NCI-H2196 treated with DMSO at 0.1 percent for 48 hours (cell line): ENCODE measurements around the gene TMPRSS11E.
"Not testable (repeated sequence)": the region's sequence is repeated elsewhere in the genome, so short reads cannot be mapped to it uniquely, and the experiment has no call there.

Experiments used
- DNase-seq: peaks from one replicate; lab custom pipeline; 2025; ENCODE audit not compliant: unreplicated experiment; lab: John Stamatoyannopoulos, UW

The TMPRSS11E gene

GRCh38 chr4:68447201-68447600 is at the start of gene TMPRSS11E:
TMPRSS11E (plus strand) TSS chr4:68447463; CDS start chr4:68447513, 50 bp downstream.
- DNase-seq = no peak

DNA sequence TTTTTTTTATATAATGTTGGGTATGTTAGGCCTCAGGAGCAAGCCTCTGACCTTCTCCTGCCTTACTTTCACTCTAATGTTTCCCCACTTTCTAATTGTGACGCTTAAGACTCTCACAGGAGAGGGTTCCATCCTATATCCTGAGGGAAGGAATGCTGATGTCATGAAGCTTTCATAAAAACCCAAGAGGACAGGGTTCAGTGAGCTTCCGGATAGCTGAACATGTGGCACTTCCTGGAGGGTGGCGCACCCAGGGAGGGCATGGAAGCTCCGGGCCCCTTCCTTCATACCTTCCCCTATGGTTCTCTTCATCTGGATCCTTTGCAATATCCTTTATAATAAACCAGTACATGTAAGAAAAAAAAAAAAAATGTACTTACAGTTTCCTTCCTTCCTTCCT is 48.0 kb upstream of the TMPRSS11E start:
- DNase-seq = no peak

DNA sequence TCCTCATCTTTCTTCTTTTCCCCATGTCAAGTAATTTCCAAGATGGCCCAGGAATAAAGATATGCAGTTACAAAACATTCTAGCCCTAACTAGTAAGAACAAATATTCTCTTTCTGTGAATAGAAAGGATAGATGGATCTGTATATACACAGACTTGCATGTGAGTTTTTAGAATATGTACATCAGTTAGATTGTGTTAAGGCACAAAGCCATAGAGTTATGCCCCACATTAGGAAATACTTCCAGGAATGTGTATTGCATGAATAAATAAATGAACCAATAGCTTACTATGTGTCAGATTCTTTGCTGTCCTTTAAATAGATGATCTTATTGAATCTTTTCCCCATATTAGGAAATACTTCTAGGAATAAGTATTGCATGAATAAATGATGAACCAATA is 46.0 kb upstream of the TMPRSS11E start:
- DNase-seq = no peak

- DNase-seq = no peak
Observed at GRCh38 chr4:68404153-68404552, 43.1 kb upstream of the TMPRSS11E start.

DNA sequence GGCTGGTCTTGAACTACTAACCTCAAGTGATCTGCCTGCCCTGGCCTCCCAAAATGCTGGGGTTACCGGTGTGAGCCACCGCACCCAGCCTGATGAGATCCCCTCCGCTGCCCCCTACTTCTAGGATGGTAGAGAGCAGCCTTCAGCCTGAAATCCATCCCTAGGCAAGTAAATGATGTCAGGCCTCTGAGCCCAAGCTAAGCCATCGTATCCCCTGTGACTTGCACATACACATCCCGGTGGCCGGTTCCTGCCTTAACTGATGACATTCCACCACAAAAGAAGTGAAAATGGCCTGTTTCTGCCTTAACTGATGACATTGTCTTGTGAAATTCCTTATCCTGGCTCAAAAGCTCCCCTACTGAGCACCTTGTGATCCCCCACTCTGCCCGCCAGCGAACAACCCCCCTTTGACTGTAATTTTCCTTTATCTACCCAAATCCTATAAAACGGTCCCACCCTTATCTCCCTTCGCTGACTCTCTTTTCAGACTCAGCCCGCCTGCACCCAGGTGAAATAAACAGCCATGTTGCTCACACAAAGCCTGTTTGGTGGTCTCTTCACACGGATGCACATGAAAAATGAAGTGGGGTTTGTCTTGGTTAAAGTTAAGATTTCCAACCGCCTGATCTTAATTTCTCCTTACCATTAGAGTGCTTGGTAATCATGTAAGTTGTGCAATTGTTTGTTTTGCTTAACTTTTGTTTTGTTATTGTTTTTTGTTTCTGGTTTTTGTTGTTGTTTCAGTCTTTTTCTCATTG is 41.4 kb upstream of the TMPRSS11E start:
- DNase-seq = not testable (repeated sequence)

DNA sequence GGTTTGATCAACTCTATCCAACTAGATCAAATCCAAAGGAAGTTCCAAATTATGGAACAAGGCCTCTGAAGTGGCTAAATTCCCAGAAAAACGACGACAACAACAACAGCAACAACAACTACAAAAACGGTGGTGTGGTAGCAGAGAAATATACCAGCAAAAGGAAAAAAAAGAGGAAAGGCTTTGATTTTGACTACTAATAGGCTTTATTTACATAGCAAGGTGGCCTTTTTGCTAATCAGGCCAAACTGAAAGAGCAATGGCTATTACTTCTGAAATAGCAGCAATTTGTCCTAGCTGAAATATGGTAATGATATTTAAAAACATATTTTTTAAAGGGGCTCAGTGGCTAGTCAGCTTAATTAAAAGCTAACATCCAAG is 40.8 kb upstream of the TMPRSS11E start:
- DNase-seq = no peak

DNA sequence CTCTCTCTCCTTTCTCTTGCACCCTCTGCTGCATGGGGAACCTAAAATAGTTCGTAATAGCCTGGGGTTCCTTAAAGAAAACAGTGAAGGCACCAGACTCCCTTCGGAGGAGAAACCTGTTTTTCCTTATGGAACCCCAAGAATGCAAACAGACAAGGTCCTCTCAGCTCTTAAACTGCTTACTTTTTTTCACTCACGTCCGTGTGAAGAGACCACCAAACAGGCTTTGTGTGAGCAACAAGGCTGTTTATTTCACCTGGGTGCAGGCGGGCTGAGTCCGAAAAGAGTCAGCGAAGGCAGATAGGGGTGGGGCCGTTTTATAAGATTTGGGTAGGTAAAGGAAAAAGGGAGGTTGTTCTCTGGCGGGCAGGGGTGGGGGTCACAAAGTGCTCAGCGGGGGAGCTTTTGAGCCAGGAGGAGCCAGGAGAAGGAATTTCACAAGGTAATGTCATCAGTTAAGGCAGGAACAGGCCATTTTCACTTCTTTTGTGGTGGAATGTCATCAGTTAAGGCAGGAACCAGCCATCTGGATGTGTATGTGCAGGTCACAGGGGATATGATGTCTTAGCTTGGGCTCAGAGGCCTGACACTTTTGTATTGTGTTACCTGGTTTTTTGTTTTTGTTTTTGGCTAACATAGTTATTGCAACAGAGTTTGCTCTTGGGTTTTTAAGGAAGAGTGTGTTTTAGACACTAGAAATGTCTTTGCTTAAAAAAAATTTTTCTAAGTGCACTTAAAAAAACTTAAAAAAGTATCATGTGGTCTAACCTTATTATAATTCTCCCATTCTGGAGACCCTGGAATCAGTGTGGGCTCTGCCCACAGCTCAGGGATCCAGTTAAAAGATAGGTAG is 40.0 kb upstream of the TMPRSS11E start:
- DNase-seq = not testable (repeated sequence)

GRCh38 chr4:68407868-68408190 is 39.4 kb upstream of the TMPRSS11E start:
- DNase-seq = no peak

- DNase-seq = no peak
Observed at GRCh38 chr4:68410149-68410548, 37.1 kb upstream of the TMPRSS11E start.

GRCh38 chr4:68410643-68411042 is 36.6 kb upstream of the TMPRSS11E start:
- no peak for DNase-seq

DNA sequence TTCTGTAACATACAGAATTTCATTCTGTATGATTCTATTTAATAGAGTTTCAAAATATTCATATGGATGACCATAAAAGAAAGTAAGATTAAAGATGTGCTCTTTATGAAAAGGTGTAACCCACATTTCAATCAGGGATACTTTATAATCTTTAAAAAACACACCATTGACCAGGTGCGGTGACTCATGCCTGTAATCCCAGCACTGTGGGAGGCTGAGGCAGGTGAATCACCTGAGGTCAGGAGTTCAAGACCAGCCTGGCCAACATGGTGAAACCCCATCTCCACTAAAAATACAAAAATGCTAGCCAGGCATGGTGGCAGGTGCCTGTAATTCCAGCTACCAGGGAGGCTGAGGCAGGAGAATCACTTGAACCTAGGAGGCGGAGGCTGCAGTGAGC is 35.2 kb upstream of the TMPRSS11E start:
- not testable (repeated sequence) for DNase-seq

- DNase-seq = no peak
Observed at GRCh38 chr4:68416591-68416990, 30.7 kb upstream of the TMPRSS11E start.

- DNase-seq = no peak
Observed at GRCh38 chr4:68426516-68426915, 20.7 kb upstream of the TMPRSS11E start.

- no peak for DNase-seq
Observed at GRCh38 chr4:68430337-68430736, 16.9 kb upstream of the TMPRSS11E start.

DNA sequence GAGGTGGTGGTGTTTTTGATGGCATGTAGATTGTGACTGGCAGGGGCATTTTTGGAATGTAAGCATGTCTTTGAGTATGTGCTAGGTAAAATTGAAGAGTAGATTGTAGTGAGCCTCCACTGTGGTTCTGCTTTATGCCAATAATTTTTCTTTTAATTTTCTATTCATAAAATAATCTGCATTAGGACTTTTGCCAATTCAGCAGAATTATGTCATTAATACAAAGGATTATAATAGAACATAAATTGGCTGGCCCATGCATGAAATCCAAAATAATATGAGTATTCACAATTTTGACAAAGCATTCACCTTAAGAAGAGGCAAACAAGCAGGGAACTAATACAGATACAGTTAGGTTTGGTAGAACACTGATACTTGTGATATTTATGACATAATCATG is 14.9 kb upstream of the TMPRSS11E start:
- no peak for DNase-seq

- no peak for DNase-seq
Observed at GRCh38 chr4:68433582-68433981, 13.7 kb upstream of the TMPRSS11E start.

DNA sequence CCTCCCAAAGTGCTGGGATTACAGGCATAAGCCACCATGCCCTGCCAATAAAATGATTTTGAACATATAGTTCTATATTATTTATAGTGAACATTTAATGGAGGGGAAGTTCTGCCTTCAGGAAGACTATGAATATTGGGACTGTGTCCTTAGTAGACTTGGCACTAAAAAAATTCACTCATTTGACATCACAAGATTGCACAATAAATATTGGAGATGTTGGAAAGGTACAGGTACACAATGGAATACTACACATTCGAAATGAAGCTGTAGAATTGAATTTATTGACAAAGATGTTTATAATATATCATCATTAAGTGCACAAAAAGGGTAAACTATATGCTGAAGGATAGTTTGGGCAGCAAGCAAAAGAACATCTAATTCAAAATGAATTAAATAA is 13.0 kb upstream of the TMPRSS11E start:
- DNase-seq = no peak

DNA sequence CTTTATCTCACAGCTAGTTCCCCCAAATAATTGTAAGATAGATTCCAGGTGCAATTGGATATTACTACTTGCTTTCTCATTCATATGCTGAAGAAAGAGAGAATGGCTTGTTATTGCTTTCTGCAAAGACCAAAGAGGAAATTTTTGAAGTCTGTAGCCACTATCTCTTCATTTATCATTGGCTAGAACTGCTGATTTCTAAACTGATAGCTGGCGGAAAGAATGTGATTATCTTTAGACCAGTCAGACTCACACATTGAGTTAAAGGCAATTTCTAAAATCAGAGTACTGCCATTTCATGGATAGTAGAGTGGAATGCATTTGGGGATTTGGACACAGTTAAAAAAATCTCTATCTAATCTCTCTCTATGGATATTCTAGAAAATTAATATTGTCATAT is 12.4 kb upstream of the TMPRSS11E start:
- no peak for DNase-seq

- no peak for DNase-seq
Observed at GRCh38 chr4:68445111-68445510, 2.2 kb upstream of the TMPRSS11E start.

DNA sequence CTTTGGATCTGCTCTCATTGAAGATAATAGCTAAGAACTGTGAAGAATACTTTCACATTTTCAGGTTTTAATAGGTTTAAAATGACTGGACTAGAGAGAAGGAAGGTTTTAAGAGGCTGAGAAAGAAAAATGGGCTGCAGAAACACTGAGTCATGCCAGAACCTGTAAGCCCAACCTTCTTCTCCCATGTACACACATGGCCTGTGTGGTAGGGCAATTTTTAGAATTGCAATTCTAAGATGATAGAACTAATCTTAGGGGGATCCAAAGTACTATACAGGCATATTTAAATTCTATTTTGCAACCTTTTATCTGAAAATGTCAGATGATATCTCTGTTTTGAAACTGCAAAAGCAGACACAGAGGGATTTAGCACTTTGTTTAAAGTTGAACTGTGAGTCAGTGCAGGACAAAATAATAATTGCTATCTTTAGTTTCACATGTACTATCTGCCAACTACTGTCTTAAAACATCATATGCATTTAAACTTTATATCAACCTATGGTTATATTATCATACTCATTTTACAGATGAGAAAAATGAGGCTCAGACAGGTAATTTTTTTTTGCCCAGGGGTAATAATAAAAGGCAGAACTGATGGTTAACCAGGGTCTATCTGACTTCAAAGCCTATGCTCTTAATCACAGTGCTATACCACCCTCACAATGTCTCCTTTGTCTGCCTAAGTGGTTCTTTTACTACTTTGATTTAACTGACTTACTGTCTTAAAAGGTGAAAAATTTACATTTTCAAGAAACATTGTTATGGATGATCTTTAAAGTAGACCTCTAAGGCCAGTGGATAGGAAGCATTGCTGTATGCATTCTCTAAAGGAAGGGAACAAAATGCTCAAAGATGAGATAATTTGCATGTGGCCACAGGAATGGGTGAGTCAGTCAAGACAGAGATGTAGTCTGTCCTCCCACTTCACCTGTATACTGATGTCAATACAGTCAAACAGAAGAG is 4.3 kb downstream of the TMPRSS11E start:
- DNase-seq = no peak

DNA sequence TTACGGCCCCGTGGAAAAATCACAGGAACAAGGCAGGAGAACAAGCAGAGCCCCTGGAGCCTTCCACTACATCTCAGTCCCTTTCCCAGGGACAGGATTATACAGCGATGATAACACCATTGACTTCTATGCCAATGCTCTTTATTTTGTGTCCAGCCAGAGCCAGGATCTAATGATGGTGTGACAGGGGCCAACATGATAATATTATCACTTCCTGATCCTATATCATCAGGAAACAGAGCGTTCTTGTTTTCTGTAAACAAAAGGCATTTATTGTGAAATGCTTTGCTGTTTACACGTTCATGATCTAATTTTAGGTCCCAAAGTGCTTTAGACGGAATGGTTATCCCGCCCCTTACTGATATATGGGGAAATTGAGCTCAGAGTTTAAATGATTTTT is 12.8 kb downstream of the TMPRSS11E start:
- no peak for DNase-seq
